ENCODE results near the gene ELOA. TPM values are rescaled to one million over a fixed set of nuclear protein-coding genes. Genes with fewer than 3 reads are reported as not detected.

Gene ELOA
- total RNA-seq, 4 donors from 2014 or later, result 9.6 to 39.3 (median 33.2) TPM

DNA sequence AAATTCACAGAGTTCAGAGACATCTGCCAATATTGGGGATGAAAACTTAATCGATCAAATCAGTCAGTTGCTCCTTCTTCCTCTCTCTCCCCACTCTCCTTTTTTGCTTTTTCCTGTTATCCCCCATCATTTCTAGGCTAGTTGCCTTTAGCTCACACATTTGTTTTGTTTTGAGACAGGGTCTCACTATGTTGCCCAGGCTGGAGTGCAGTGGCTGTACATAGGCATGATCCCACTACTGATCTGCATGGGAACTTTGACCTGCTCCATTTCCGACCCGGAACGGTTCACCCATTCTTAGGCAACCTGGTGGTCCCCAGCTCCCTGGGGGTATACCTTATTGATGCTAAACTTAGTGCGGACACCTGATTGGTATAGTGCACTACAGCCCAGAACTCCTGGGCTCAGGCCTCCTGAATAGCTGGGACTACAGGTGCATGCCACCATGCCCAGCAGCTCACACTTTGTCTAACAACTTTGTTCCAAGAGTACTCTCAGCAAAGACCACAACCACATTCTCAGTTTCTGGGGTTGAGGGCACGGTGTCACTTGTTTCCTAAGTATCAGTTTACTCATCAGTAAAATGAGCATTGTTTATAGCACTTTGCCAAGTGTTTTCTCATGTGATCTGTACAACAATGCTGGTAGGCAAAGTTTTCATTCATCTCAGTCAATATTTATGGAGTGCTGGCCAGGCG, 6.7 kb upstream of the ELOA start:
- TF ChIP-seq POLR2A (IDR thresholded peaks at IDR 0.05), result no peak
- no peak for TF ChIP-seq POLR2AphosphoS5 (IDR thresholded peaks at IDR 0.05)
- TF ChIP-seq, protein P1, sequence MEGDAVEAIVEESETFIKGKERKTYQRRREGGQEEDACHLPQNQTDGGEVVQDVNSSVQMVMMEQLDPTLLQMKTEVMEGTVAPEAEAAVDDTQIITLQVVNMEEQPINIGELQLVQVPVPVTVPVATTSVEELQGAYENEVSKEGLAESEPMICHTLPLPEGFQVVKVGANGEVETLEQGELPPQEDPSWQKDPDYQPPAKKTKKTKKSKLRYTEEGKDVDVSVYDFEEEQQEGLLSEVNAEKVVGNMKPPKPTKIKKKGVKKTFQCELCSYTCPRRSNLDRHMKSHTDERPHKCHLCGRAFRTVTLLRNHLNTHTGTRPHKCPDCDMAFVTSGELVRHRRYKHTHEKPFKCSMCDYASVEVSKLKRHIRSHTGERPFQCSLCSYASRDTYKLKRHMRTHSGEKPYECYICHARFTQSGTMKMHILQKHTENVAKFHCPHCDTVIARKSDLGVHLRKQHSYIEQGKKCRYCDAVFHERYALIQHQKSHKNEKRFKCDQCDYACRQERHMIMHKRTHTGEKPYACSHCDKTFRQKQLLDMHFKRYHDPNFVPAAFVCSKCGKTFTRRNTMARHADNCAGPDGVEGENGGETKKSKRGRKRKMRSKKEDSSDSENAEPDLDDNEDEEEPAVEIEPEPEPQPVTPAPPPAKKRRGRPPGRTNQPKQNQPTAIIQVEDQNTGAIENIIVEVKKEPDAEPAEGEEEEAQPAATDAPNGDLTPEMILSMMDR (IDR thresholded peaks at IDR 0.05), result no peak
- no peak for TF ChIP-seq EP300 (IDR thresholded peaks at IDR 0.05; ENCODE audit: low read depth)
- DNase-seq, result no peak
- H3K9me3 ChIP-seq, result no peaks in the 10 kb centered on the region
- H3K27ac ChIP-seq, result no peak overlapping the region
- H3K27me3 ChIP-seq, result no peaks in the 10 kb centered on the region
- no peaks in the 10 kb centered on the region for H3K36me3 ChIP-seq
- H3K4me1 ChIP-seq, result peaks cover 0 to 9% (median 0%) of the 10 kb centered on the region in 4 donors
- in situ Hi-C loops (cut with MboI; ENCODE audit: low pct_ligation_motif_present in 1 of 4, low pct_unique_long_range_greater_than_20kb in 1 of 4, low sequenced_read_pairs in 3 of 4) (no loop called here), intact Hi-C loops (cut with DNase I; ENCODE audit: low total_unique reads) (no loop called here)
- H3K4me3 ChIP-seq, result no peak overlapping the region
- 91 to 95% methylated on average over 7 of the region's 7 CpGs for WGBS, 2 donors (ENCODE audit: low coverage in 1 of 2)

DNA sequence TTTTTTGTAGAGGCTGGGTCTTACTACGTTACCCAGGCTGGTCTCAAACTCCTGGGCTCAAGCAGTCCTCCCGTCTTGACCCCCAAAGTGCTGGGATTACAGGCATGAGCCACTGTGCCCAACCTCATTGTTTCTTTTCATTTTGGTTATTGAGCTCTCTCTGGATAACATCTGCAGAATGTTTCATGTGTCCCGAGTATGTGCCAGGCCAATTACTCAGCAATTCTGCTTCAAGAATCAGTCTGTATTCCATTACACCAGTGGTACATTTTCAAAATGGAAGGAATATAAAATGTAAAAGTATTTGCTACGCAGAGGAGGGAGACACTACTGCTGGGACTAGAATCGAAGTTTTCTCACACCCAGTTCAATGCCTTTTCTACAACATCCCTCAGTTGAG, 1.7 kb upstream of the ELOA start:
- H3K27me3 ChIP-seq, result no peaks in the 10 kb centered on the region
- H3K9me3 ChIP-seq, result no peaks in the 10 kb centered on the region
- no peaks in the 10 kb centered on the region for H3K36me3 ChIP-seq
- peaks cover 9 to 22% (median 18%) of the 10 kb centered on the region in 4 donors for H3K4me1 ChIP-seq
- DNase-seq, result no peak
- in situ Hi-C loops (cut with MboI; ENCODE audit: low pct_ligation_motif_present in 1 of 4, low pct_unique_long_range_greater_than_20kb in 1 of 4, low sequenced_read_pairs in 3 of 4), result loop anchor here in 1 of 4 donors (10.0 kb wide), 1 partner anchor 47 kb away; the partner anchor contains the start of gene RPL11
- 86 to 100% methylated on average over 3 to 5 of the region's 5 CpGs for WGBS, 2 donors (ENCODE audit: low coverage in 1 of 2)
- intact Hi-C loops (cut with DNase I; ENCODE audit: low total_unique reads), result no loop called here
- H3K27ac ChIP-seq, result no peak overlapping the region
- no peak for TF ChIP-seq POLR2AphosphoS5 (IDR thresholded peaks at IDR 0.05)
- no peak overlapping the region for H3K4me3 ChIP-seq

DNA sequence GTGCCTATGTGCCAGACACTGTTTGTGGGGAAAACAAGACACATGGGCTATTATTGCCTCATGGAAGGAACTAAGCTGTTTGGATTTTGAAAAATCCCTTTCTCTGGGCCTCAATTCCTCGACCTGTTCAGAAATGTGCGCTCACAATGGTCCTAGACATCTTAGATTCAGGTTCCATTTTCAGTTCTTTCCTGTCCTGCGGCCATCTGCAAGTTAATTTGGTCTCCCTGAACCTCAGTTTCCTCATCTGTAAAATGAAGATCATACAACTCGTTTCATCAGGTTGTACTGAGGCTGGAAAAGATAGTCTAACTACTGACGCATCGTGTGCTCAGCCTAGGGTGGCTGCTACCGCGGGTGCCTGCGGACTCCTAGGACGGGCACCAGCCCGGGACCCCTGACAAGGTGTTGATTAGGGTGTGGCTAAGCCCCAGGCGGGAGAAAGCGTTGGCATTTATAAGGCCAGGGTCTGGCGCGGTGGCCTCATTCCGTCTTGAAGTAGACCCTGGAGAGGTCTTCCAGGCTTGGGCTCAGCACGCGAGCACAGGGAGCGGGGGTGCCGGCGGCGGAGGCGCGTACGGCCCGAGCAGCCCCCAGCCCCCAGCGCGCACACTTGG, 493 bp upstream of the ELOA start:
- H3K27me3 ChIP-seq, result no peaks in the 10 kb centered on the region
- no peaks in the 10 kb centered on the region for H3K36me3 ChIP-seq
- in situ Hi-C loops (cut with MboI; ENCODE audit: low pct_ligation_motif_present in 1 of 4, low pct_unique_long_range_greater_than_20kb in 1 of 4, low sequenced_read_pairs in 3 of 4) (loop anchor here in 1 of 4 donors (10.0 kb wide), 1 partner anchor 48 kb away; the partner anchor contains the start of gene RPL11), intact Hi-C loops (cut with DNase I; ENCODE audit: low total_unique reads) (no loop called here)
- H3K4me1 ChIP-seq, result peaks cover 9 to 32% (median 18%) of the 10 kb centered on the region in 4 donors
- TF ChIP-seq, protein P1 (IDR thresholded peaks at IDR 0.05), result no peak
- TF ChIP-seq POLR2AphosphoS5 (IDR thresholded peaks at IDR 0.05), result no peak
- no peak for TF ChIP-seq EP300 (IDR thresholded peaks at IDR 0.05; ENCODE audit: low read depth)
- no peak for TF ChIP-seq POLR2A (IDR thresholded peaks at IDR 0.05)
- H3K27ac ChIP-seq, result peak overlapping the region; percentile 90 to 95 (median 94)
- DNase-seq, result peak; percentile 44
- peak overlapping the region; percentile 72 to 95 (median 82) for H3K4me3 ChIP-seq
- WGBS, 2 donors (ENCODE audit: low coverage in 1 of 2), result 7 to 80% methylated on average over 2 to 26 of the region's 28 CpGs
- no peaks in the 10 kb centered on the region for H3K9me3 ChIP-seq

DNA sequence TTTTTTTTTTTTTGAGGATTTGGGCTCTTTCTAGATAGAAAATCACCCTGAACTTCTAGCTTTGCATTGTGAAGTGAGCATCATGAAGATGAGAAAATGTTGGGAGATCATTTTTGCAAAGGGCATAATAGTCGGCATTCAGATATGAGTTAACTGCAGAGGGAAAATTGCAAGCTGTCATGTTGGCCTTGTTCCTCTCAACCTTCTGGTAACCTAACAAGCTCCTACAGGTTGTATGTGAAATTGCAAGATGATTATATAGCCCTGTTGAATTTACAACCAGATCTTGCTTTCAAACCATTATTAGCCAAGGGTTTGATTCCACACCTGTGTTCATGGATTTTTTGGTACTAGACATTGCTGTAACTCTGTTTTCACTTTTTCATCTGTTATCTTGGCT, 2.2 kb downstream of the ELOA start:
- in situ Hi-C loops (cut with MboI; ENCODE audit: low pct_ligation_motif_present in 1 of 4, low pct_unique_long_range_greater_than_20kb in 1 of 4, low sequenced_read_pairs in 3 of 4) (loop anchor here in 1 of 4 donors (10.0 kb wide), 1 partner anchor 51 kb away; the partner anchor contains the start of gene RPL11), intact Hi-C loops (cut with DNase I; ENCODE audit: low total_unique reads) (no loop called here)
- Histone ChIP-seq H3K9me3 (no peaks in the 10 kb centered on the region), H3K27ac (peak overlapping the region in 1 of 4 donors; percentile 95), H3K4me1 (peaks cover 9 to 32% (median 18%) of the 10 kb centered on the region in 4 donors), H3K36me3 (peaks cover 0 to 7% (median 2%) of the 10 kb centered on the region in 4 donors), H3K4me3 (peak overlapping the region in 1 of 4 donors; percentile 78), H3K27me3 (no peaks in the 10 kb centered on the region)
- DNase-seq, result no peak
- no peak for TF ChIP-seq POLR2AphosphoS5 (IDR thresholded peaks at IDR 0.05)
- no peak for TF ChIP-seq POLR2A (IDR thresholded peaks at IDR 0.05)
- TF ChIP-seq, protein P1 (IDR thresholded peaks at IDR 0.05), result peak in 4 of 5 experiments; percentile 38 to 54 (median 47)
- 33 to 40% methylated on average over 1 of the region's 1 CpG for WGBS, 2 donors (ENCODE audit: low coverage in 1 of 2)

Data from transverse colon (tissue), 4 donors.